Limb (tissue), 2 donors: ENCODE results near the gene IMP4.

Source experiments
- DNase-seq, 2 donors: peaks; one replicate each; pipeline ENCODE4 v3.0.0-alpha.2; 2016; ENCODE audit errors: extremely low spot score in 2 of 2

IMP4 gene

DNA sequence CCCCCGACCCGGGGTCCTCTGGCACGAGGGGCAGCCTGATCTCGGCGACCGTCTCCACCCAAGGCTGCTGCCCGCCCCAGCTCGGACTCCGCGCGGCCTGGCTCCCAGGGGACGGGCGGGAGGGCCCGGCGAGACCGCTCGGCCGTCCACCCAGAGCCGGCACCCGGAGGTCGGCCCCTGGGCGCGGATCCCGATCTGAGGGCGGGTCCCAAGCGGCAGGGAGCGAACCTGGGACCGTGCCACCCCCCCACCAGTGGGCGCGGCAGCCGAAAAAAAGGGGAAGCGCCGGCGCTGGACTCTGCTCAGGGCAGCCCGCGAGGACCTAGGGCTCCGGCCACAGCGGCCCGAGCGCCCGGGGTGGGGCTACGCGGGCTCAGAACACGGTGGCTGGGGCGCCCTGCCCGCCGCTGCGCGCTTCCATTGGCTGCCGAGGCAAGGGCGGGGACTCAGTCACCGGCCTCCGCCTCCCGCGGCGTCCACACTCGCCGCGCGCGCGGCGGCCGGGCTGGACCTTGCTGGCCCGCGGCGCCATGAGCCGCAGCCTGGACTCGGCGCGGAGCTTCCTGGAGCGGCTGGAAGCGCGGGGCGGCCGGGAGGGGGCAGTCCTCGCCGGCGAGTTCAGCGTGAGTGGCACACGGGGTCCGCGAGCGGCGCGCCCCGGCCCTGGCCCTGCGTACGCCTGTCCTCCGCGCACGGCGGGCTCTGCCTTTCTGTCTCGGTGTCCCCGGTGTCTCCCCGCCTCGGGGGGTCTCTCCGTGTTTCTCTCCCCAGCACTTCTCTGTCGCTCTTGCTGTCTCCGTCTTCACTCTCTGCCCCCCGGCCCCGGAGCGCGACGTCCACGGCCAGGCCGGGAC lies 13.1 kb downstream of the IMP4 start, which contains the start of gene PTPN18:
Gene PTPN18, plus strand, starts transcription at position 479 of the 854 bp plus-strand sequence. Its CDS starts 52 bp downstream, at position 531.
- peak; percentile 67 to 85 for DNase-seq

DNA sequence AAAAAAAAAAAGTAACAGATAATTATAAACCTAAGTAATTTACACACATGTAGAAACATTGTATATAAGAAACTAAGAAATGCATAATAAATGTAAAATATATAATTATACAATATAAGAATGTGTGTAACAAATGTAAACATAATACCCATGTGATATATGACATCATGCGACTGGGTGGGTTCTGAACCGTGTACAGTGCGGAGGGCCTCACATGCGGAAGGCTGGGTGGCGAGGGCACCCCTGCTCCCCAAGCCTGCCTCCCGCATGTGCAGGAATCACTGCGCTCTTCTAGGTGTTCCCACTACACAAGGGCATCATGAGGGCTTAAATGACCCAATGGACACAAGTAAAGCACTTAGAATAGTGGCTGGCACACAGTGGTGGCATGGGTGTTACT lies 15.2 kb downstream of the IMP4 start:
- DNase-seq, result no peak

DNA sequence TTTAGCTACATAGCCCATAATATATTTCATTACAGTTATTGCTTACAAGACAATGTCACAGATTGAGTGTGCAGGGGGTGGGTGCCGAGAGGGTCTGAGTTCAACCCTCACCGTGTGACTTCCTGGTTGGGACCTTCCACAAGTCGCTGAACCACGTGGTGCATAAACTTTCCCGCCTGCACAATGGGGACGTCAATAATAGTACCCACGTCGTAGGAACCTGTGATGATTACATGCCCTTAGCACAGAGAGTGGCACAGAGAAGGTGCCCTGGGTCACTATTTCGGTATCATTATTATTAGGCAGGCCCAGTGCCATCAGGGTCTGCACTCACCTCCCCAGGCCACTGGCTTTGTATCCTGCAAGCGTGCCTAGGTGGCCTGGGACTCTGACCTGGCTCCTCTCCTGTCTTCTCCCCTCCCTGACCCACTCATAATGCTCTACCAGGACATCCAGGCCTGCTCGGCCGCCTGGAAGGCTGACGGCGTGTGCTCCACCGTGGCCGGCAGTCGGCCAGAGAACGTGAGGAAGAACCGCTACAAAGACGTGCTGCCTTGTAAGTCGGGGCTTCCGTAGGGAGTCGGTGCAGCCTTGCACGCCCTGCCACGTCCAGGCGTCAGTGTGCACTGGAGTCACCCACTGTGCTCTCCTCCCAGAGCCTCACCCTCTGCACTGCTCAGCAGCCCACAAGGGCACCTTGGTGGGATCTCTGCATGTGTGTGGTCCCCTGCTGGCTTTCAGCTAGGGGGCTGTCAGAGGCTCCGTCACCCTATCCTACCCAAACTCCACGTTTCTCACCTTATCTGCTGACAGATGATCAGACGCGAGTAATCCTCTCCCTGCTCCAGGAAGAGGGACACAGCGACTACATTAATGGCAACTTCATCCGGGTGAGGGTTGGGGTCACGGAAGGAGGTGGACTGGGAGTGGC lies 16.0 kb downstream of the IMP4 start:
- DNase-seq, result no peak

DNA sequence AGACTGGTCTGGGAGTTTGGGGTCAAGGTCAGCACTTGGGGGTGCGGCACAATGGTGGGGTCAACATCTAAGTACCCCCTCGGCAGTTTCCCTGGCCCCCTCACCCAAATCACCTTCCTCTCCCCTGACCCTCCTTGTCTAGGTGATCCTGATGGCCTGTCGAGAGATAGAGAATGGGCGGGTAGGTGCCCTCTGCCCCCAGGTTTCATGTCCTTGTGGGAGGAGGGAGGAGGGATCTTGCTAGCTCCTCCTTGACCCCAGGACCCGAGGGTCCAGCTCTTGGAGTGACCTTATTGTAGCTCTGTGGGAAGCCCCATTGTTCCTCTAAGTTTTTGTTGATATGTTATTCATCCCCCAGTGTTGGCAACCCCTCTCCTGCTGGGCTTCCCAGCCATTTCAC lies 16.8 kb downstream of the IMP4 start:
- DNase-seq, result no peak

DNA sequence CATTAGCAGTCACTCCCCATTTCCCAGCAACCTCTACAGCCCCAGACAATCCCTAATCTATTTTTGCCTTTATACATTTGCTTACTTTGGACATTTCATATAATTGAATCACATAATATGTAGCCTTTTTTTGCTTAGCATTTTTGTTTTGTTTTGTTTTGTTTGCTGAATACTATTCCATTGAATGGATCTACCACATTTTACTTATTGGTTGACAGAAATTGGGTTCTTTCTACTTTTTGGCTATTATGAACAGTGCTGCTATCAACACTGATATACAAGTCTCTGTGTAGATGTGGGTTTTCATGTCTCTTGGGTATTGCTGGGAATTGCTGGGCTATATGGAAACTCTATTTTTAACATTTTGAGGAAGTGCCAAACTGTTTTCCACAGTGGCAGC lies 20.8 kb downstream of the IMP4 start:
- no peak for DNase-seq

DNA sequence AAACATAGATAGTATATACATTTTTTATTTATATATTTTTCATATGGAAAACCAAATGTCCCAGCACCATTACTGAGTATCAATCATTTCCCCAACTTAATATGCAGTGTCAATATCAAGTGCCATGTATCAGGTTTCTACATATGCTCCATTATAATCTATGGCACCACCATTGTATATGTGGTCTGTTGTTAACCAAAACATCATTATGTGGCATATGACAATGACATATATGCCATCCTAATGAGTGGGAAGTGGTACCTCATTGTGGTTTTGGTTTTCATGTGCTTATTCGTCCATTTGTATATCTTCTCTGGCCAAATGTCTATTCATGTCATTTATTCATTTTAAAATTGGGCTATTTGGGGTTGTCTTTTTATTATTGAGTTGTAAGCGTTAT lies 22.4 kb downstream of the IMP4 start:
- DNase-seq, result no peak

DNA sequence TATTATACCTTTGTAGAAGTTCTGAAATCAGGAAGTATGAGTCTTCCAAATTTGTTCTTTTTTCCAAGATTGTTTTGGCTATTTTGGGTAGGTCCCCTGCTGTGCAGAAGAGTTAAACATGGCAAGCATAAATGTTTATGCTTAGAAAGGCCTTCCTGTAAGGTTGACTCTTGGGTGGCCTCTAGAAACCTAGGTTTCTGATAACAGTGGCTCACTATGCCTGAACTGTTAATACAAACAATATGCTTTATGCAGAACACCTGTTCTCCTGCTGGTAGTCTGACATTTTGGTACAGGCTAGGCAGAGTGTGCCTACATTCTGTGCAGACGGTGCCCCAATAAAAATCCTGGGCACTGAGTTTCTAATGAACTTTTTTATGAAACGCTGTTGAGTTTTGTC lies 23.3 kb downstream of the IMP4 start:
- DNase-seq, result no peak

DNA sequence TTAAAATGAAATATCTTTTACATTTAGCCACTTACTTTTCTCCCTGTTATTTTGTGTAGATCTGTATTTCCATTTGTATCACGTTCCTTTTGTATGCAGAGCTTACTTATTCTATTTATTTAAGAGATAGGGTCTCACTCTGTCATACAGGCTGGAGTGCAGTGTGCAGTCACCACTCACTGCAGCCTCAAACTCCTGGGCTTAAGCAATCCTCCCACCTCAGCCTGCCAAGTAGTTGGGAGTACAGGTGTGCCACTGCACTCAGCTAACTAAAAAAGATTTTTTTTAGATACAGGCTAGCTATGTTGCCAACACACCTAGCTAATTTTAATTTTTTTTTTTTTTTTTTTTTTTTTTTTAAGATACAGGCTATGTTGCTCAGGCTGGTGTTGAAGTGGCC lies 24.0 kb downstream of the IMP4 start:
- DNase-seq, result no peak

DNA sequence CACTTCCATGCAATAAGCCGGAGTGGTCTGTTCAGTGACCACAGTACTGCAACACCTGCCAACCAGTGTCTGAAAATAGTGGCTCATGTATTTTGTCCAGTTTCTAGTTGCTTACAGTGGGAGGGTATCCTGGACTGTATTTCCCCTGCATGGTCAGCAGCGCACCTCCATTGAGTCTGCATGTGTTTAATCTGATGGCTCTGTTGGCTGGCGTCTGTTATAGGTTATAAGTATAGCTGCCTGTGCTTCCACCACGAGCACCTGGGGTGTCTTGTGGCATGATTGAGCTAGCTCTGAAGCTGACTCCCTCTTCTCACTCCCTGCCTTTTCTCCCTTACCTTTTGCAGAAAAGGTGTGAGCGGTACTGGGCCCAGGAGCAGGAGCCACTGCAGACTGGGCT lies 26.1 kb downstream of the IMP4 start:
- no peak for DNase-seq

DNA sequence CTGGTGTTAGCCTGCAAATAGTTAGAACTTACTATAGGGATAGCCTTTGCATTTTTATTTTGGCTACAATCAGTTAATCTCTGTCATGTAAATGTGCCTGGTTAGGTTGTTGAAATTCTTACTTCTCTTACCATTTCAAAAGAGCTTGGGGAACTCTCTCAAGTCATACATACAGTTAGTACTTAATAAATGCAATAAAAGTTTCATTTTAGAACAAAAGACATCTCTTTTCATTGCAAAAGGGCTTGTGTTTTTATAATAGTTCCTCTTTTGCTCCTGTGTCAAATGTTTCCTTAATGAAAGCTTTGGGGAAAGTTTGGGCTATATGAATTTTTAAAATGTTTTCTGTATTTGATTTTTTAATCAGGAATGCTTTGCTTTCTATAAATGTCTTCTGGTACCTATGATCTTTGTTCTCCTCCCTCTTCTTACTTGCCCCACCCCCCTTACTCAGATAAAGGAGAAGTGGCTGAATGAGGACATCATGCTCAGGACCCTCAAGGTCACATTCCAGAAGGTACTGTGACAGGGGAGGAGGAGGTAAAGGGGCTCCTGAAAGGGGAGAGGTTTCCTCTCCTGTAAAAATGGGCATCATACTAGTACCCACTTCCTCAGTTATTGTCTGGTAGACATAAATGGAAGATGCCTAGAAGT lies 26.7 kb downstream of the IMP4 start:
- DNase-seq, result no peak

DNA sequence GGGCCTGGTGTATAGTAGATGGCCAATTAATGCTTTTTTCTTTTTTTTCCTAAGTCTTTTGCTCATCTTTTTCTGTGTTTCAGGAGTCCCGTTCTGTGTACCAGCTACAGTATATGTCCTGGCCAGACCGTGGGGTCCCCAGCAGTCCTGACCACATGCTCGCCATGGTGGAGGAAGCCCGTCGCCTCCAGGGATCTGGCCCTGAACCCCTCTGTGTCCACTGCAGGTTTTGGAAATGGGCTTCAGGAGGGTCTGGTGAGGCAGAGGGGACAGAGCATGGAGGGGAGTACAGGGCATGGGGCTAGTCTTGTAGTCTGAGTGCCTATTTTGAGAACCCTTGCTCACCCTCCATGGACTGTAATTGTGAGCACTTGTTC lies 27.3 kb downstream of the IMP4 start:
- no peak for DNase-seq

DNA sequence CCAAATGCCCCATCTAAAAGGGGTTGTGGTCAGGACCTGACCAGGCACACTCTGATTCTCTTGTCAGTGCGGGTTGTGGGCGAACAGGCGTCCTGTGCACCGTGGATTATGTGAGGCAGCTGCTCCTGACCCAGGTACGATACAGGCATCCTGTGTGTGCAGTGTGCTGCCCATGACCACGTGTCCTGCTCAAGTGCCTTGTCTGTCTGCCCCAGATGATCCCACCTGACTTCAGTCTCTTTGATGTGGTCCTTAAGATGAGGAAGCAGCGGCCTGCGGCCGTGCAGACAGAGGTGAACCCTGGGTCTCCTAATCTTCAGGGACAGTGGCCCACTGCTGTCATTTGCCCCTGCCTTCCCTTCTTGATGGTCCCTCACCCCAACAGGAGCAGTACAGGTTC lies 27.8 kb downstream of the IMP4 start:
- no peak for DNase-seq

DNA sequence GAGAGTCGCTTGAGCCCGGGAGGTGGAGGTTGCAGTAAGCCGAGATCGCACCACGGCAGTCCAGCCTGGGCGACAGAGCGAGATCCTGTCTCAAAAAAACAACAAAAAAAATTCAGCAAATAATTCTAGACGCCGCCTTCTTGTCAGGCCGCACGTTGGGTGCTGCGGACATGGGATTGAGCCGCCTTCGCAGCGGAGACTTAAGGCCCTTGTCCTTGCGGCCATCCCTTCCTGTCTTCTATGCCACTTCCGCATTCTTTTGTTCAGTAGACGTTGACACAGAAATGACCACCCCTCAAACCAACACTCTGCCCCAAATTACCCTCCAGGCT lies 29.0 kb downstream of the IMP4 start:
- no peak for DNase-seq

DNA sequence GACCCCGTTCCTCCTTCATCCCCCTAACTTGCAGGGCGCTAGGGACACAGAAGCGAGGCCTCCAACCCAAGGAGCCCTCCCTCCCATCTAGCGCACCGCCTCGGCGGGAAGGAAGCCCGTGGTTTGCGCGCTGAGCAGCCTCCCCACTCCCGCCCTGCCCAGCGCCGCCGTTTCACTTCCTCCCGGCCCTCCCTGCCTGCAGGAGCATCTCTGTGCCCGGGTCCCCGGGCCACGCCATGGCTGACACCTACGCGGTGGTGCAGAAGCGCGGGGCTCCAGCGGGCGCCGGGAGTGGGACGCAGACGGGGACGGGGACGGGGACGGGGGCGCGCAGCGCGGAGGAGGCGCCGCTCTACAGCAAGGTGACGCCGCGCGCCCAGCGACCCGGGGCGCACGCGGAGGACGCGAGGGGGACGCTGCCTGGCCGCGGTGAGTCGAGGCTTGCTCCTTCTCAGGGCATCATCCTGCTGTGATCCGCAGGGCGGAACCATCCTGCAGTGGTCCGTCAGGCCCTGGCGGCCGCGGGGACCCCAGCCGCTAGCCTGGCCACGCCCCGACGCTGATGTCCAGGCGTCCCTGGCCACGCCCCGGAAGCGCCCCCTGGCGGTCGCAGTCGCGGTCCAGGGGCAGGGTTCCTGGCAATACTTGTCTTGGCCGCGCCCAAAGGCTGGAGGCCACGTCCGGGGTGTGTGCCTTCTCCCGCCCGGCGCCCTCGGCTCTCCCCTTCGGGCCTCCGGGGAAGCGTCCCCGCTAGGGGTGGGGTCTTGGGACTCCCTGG lies 29.5 kb downstream of the IMP4 start:
- DNase-seq, result peak; percentile 82 to 93

DNA sequence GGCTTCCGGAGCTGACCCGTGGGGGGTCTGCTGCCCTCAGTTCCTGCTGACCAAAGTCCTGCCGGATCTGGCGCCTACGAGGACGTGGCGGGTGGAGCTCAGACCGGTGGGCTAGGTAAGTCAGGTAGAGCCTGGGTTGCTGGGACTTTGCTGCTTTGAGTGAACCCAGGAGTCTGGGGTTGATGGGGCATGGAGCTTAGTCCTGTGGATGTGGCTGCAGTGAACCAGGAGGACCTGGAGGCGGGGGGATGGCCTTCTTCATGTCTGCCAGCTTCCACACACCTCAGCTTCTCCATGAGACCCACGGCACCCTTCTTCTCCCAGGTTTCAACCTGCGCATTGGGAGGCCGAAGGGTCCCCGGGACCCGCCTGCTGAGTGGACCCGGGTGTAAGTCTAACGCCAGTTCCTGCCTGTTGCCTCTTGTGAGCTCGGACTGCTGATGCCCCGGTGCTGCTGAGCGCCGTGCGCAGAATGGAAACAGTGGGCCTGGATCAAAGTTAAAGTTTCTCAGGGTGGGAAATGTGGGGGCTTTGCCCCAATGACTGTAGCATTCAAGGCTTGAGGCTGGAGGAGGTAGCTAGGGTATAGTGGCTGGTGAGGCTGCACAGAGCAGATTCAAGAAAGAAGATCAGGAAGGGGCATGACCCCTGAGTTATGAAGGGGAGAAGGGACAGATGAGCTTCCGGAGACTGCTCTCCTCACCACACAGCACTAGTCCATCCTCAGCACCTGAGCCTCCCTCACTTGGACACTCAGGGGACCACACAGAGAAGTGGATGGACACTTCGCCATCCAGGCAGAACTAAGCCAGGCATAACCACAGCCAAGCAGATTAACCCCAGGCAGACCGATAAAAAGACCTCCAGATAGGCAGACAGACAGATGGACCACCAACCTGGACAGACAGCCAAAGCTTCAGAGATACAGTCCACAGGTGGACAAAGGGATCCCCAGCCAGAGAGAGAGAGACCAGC lies 30.4 kb downstream of the IMP4 start:
- DNase-seq, result no peak

DNA sequence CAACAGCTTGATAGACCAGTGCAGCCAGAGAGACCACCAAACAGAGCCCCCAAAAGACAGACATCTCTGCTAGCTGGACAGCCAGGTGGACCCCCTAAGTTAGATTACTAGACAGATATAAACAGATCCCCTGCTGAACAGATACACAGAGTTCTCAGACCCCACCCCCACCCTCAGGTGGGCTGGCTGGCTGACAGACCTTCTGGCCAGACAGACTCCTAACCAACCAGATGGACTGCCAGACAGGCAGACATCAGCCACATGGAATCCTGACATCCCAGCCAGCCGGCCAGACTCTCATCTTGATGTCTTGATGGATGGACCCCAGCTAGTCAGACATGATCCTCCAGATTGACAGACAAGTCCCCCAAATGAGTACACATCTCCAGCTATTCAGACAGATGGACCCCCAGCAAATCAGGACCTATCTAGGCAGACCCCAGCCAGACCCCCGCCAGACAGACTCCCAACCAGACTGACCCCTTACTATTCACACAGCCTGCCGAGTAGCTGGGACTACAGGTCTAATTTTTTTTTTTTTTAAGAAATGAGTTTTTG lies 31.2 kb downstream of the IMP4 start:
- no peak for DNase-seq

DNA sequence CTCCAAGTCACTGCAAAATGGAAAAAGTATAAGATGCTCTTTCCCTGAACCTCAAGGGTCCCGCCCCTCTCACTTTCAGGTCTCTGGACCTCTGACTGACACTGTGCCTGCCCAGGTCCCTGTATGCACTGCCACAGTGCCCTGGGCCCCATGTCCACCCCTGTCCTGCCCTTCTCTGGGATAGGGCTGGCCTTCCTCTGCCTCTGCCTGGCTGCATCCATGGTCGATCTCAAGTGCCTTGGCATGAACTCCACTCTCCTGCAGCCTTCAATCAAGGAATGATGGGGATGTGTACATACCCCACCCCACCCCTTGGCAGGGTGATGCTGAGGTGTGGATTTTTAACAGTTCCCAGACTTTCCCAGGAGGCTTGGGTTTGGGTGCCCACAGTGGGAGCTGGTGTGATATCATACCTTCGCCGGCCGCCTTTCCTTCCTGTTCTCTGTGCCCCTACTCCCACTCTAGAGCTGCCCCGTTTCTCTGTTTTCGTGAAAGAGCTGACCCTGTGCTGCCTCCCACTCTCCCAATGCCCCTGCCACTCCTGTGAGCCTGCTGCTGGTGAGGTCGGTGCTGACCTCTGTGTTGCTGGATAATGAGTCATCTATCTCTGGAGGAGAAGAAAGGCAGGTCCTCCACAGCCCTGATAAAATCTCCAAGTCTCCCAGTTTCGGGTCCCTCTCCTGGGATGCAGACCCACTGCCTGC lies 32.0 kb downstream of the IMP4 start:
- DNase-seq, result no peak

DNA sequence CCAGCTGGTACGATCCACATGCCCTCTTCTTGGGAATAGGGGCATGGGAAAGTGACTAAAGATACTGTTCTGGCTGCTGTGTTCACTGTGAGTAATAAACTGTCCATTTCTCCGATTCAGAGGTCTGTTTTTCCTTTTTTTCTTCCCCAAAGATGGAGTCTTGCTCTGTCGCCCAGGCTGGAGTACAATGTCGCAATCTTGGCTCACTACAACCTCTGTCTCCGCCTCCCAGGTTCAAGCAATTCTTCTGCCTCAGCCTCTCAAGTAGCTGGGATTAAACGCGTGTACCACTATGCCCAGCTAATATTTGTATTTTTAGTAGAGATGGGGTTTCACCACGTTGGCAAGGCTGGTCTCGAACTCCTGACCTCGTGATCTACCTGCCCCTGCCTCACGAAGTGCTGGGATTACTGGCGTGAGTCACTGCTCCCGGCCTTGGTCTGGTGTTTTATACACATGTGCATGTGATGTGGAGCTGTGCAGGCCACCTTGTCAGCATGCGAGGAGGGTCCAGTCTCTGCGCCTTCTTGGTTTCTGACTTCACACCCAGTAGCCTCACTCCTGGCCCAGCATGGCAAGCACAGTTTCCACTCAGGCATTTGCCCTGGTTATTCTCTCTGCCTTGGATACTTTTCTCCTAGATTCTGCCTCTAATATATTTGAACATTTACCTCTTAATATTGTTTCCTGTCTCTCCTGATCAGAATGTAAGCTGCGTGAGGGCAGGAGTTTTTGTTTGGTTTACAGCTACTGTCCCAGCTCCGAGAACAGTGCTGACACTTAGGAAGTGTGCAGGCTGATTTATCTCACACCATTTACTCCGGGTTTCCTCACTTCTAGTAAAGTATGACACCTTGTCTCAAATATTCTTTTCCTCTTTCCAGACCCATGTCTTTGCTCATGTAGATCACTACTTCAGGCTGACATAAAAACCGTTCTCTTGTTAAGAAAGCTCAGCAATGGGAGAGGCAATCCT lies 32.9 kb downstream of the IMP4 start:
- no peak for DNase-seq
